Right renal cortex interstitium (tissue), 3 donors: ENCODE results near the gene NTM. TPM values are rescaled to one million over a fixed set of nuclear protein-coding genes. Genes with fewer than 3 reads are reported as not detected.

Source experiments
- DNase-seq, 3 donors: peaks; one replicate each; pipeline ENCODE4 v3.0.0-alpha.2; 2013; ENCODE audit warnings: low read depth in 3 of 3, low spot score in 2 of 3
- polyA plus RNA-seq, 3 donors: library from polyadenylated mRNA; unstranded; fragments of 120-200 nt; gene quantifications; one replicate each; pipeline ENCODE4 v1.2.1, GENCODE V29; 2013; ENCODE audit not compliant: insufficient read length in 3 of 3

The NTM gene
- polyA plus RNA-seq, 3 donors = 30.5 to 43.6 (median 35.7) TPM

GRCh38 chr11:131694526-131695424 is 324.4 kb downstream of the NTM start:
- peak; percentile 67 to 76 (median 69) for DNase-seq

DNA sequence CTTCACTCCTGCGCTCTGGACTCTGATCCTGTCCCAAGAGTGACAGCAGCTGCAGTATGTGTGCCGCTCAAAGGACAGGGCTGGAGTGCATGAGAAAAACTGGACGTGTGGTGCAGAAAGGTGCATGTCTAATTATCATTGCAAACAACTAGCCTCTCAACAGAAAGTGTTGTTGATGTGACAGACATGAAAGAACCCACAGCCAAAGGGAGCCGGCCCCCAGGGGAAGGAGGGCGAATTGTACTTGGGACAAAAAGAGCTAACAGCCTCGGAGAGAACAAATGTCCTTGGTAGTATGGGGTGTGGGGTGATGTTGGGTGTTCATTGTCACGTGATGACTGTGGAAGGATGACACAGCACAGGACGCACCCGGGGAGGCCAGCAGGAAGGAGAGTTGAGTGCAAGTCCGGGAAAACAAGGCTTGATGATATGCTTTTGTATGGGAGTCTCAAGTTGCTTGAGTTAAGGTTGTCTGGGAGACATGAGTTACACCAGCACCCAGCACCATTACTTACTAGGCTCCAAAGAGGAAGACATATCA is 325.5 kb downstream of the NTM start:
- DNase-seq = no peak

DNA sequence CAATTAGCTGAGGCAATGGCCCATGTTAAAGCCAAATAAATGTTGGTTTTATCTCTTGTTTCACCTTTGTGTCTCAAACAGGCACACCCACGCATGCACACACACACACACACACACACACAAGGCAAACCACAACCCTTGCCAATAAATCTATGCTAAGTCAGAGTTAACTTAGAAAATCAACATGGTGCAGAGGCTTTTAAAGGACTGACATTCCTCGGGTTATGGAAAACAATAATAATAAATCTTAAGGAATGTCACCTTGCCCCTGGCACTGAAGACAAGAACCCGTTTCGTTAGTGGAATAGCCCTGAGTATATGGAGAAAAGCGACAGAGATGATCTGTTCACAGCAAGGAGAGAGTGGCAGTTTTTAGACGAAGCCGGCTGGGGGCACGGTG is 326.3 kb downstream of the NTM start:
- no peak for DNase-seq

DNA sequence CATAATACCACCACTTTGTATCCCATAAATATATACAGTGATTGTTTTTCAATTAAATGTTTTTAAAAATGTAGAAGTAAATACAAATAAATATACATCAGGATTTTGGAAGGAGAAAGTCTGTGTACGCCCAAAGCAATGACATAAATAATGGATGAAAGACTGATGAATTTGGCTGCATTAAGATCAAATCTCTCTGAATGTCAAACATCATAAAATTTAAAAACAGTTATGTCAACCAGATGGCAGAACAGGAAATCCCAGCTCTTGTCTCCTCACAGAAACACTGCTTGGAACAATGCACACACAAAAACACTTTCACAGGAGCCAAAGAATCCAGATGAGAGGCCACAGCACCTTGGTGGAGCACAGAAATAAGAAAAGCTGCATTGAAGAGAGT is 332.9 kb downstream of the NTM start:
- no peak for DNase-seq

DNA sequence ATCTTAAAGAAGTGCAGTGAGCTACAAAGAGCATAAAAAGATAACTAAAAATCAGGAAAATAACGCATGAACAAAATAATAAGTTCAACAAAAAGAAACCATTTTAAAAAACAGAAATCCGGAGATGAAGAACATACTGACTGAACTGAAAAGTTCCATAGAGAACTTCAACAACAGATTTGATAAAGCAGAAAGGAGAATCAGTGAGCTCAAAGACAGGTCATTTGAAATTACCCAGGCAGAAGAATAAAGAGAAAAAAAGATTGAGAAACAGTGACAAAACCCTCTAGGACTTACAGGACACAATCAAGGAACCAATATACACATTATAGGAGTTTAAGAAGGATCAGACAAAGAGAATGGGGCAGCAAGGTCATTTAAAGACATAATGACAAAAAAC is 334.3 kb downstream of the NTM start:
- no peak for DNase-seq

- DNase-seq = no peak
Observed at GRCh38 chr11:131710511-131710910, 340.1 kb downstream of the NTM start.

DNA sequence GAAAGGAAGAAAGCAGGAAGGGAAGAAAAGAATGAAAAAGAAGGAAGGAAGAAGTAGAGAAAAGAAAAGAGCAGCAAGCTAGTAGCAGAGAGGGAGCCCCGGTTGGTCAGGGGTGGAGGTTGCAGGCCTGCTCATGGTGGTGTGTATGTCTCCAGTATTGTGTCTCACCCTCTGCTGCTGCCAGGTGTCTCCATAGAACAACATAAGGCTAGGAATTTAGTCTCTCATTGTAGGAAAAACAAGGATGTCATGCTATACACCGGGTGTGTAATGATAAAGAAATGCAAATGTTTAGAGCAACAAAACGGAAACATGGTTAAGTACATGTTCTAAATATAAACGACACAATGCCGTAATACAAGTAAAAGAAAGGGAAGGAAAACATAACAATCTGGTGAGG is 342.5 kb downstream of the NTM start:
- no peak for DNase-seq

- no peak for DNase-seq
Observed at GRCh38 chr11:131713529-131714134, 343.2 kb downstream of the NTM start.

GRCh38 chr11:131717616-131718015 is 347.2 kb downstream of the NTM start:
- DNase-seq = no peak

- no peak for DNase-seq
Observed at GRCh38 chr11:131723088-131723487, 352.7 kb downstream of the NTM start.

- DNase-seq = no peak
Observed at GRCh38 chr11:131724436-131724975, 354.1 kb downstream of the NTM start.

DNA sequence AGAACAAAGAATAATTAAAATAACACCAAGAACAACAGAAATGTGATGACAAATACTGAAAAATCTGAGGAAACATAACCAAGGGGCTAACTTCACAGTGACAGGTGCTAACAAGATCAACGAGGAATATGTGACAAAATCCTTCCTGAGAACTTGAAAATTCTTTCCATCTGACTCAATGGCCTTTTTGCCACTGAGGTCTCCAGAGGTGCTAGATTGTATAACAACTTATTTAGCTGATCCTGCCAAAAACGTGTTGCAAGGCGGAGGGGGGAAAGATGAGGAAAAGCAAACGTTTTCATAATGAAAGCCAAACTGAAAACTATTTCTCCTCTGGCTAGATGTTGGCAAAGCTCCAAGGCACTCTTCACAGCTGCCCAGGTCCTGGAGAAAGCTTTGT is 364.5 kb downstream of the NTM start:
- DNase-seq = no peak

GRCh38 chr11:131737357-131737756 is 366.9 kb downstream of the NTM start:
- DNase-seq = no peak

- no peak for DNase-seq
Observed at GRCh38 chr11:131739243-131739882, 368.9 kb downstream of the NTM start.

DNA sequence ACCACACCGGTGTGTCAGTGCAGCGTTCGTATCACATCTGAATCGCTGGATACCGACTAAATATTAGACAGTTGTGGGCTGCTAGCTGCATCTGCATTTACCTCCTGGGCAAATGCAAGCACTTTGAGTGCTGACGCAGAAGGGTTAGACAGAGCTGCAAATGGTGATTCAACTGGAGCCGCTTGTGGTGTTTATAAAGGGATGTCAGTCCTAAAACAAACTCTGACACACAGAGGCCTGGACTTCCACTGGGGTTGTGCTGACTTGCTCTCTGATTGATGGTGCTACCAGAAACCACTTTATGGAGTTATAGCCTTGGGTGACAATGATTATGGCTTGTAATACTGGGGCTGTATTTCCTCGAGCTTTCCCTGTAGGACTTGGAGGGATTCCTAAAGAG is 374.4 kb downstream of the NTM start:
- DNase-seq = no peak

- no peak for DNase-seq
Observed at GRCh38 chr11:131745405-131745804, 375.0 kb downstream of the NTM start.

DNA sequence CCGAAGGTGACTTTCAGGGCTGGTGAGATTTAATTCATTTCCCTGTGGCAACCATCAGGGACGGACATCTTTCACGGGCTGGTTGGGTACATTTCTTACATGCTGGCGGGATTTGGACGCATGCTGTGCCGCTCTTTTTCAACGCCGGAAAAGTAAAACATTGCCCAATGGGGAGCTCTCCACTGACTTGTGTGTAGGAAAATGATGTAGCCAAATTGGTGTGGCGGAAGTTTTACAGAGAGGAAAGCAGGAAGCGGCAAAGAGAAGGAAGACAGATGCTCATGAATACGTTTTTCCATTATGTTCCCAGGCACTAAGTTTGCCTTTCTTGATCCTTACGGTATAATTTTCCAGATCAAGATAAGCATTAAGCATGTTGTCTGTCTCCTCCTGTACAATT is 375.8 kb downstream of the NTM start:
- no peak for DNase-seq

GRCh38 chr11:131748151-131749050 is 378.0 kb downstream of the NTM start:
- peak; percentile 38 to 54 (median 47) for DNase-seq

GRCh38 chr11:131749101-131749500 is 378.7 kb downstream of the NTM start:
- no peak for DNase-seq

- no peak for DNase-seq
Observed at GRCh38 chr11:131750152-131750551, 379.7 kb downstream of the NTM start.
